Osteocyte (in vitro differentiated cells): Measurements from ENCODE around the gene INTS7. TPM values are rescaled to one million over a fixed set of nuclear protein-coding genes. Genes with fewer than 3 reads are reported as not detected.

Experiments
- DNase-seq: peaks from one replicate; pipeline ENCODE4 v3.0.0; 2021; ENCODE audit warnings: mixed read lengths; ENCODE audit not compliant: unreplicated experiment; ENCODE audit errors: extremely low spot score
- H3K27ac Mint-ChIP-seq: one replicate; pipeline ENCODE4 v1.8.0; 2021; ENCODE audit warnings: mild to moderate bottlenecking, mixed read lengths; ENCODE audit not compliant: unreplicated experiment
- H3K27me3 Mint-ChIP-seq: one replicate; pipeline ENCODE4 v1.8.0; 2021; ENCODE audit warnings: mixed read lengths; ENCODE audit not compliant: unreplicated experiment
- H3K36me3 Mint-ChIP-seq: one replicate; pipeline ENCODE4 v1.8.0; 2021; ENCODE audit warnings: mixed read lengths; ENCODE audit not compliant: unreplicated experiment
- H3K4me1 Mint-ChIP-seq: one replicate; pipeline ENCODE4 v1.8.0; 2021; ENCODE audit warnings: mixed read lengths; ENCODE audit not compliant: unreplicated experiment
- H3K4me3 Mint-ChIP-seq: one replicate; pipeline ENCODE4 v1.8.0; 2021; ENCODE audit warnings: mild to moderate bottlenecking, moderate library complexity, mixed read lengths; ENCODE audit not compliant: unreplicated experiment
- H3K9me3 Mint-ChIP-seq: one replicate; pipeline ENCODE4 v1.8.0; 2021; ENCODE audit warnings: mixed read lengths; ENCODE audit not compliant: unreplicated experiment
- CTCF ChIP-seq: fragments of 200-600 bp; sonication (generic); IDR thresholded peaks from 2 replicates; pipeline ENCODE4 v1.5.0; 2021; ENCODE audit warnings: antibody characterized with exemption, mild to moderate bottlenecking, moderate library complexity
- total RNA-seq: library from RNA; stranded (reverse); gene quantifications from 2 replicates; pipeline ENCODE4 v1.2.1, GENCODE V29; 2021

INTS7 gene
- total RNA-seq, 1 donor from 2014 or later = 18.4 TPM

DNA sequence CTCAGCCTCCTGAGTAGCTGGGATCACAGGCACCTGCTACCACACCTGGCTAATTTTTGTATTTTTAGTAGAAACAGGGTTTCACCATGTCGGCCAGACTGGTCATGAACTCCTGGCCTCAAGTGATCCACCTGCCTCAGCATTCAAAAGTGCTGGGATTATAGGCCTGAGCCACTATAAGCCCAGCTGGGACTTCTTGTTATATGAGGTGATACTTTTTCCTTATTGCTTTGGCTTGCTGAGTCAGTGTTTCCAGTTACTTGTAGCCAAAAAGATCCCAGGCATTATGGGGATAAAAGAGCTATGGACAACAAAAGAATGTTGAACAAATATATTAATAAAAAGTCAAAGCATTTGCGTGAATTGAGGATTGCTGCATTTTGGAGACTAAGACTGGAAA, 134.9 kb downstream of the INTS7 start:
- H3K9me3 Mint-ChIP-seq = no peaks in the 10 kb centered on the region
- no peak for DNase-seq

DNA sequence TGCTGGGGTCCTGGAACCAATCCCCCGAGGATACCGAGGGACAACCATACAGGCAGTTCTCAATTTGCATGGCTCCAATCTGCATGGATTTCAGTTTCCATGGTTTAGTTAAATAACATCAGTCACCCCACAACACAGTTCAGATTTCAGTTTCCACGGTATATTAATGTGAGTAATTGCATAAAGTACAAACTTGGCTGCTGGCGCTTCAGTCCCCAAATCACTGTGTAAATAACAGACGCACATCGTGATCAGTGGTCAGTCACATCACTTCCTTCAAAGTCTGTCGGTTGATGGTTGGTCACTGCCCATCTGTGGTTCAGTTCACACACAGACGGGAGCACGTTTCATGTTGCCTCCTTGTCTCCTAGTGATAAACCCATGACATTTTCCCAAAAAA, 138.4 kb downstream of the INTS7 start:
- Mint-ChIP-seq H3K27ac (no peak overlapping the region), H3K4me1 (no peaks in the 10 kb centered on the region), H3K36me3 (no peaks in the 10 kb centered on the region), H3K27me3 (peaks cover 22% of the 10 kb centered on the region), H3K4me3 (no peak overlapping the region), H3K9me3 (no peaks in the 10 kb centered on the region)
- DNase-seq = no peak
- TF ChIP-seq CTCF = no peak

More for the DNA sequence above, 134.9 kb downstream of the INTS7 start:
- Mint-ChIP-seq H3K27me3 (peaks cover 30% of the 10 kb centered on the region), H3K27ac (no peak overlapping the region), H3K36me3 (no peaks in the 10 kb centered on the region), H3K4me1 (no peaks in the 10 kb centered on the region), H3K4me3 (no peak overlapping the region)
- no peak for TF ChIP-seq CTCF

DNA sequence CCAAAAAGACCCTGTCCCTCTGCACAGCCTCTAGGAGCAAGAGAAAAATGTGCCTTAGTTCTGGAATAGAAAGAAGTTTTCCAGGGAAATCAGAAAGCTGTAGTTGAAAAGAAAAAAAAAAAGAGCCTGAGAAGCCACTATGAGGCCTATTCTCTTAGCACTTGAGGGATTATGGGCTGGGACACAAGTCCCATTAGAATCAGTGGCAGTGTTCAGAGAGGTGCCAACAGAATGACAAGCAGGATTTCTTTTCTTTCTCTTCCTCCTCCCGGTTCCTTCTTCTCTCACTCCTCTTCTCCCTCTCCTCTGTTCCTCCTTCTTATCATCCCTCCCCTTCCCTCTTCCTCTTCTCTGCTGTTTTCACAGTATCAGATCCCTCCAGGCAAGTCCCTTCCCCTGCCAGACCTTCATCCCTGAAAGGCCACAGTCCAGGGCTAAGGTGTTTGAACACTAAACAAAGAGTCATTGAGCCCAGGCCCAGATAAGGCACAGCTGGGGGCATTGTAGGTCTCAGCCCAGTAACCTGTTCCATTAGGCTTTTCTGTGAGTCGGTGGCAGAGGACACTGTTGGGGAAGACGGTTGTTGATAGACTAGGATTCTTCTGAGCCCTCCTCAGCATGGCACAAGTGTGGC, 140.1 kb downstream of the INTS7 start:
- Mint-ChIP-seq H3K27me3 (peaks cover 22% of the 10 kb centered on the region), H3K36me3 (no peaks in the 10 kb centered on the region), H3K27ac (no peak overlapping the region), H3K9me3 (no peaks in the 10 kb centered on the region), H3K4me1 (no peaks in the 10 kb centered on the region), H3K4me3 (no peak overlapping the region)
- TF ChIP-seq CTCF = no peak
- DNase-seq = no peak

DNA sequence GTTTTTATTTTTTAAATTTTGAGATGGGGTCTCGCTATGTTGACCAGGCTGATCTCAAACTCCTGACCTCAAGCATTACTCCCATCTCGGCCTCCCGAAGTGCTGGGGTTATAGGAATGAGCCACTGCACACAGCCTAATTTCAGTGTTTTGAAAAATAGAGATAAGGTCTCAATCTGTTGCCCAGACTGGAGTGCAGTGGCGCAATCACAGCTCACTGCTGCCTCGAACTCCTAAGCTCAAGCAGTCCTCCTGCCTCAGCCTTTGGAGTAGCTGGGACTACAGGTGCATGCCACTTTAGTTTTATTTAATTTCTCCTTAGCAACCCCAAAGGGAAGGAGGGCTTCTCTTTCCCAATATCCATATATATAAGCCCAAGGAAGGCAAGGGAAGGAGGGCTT, 141.0 kb downstream of the INTS7 start:
- TF ChIP-seq CTCF = no peak
- no peak for DNase-seq
- no peak overlapping the region for H3K27ac Mint-ChIP-seq
- H3K4me3 Mint-ChIP-seq = no peak overlapping the region
- no peaks in the 10 kb centered on the region for H3K36me3 Mint-ChIP-seq
- H3K9me3 Mint-ChIP-seq = no peaks in the 10 kb centered on the region
- H3K4me1 Mint-ChIP-seq = no peaks in the 10 kb centered on the region
- H3K27me3 Mint-ChIP-seq = peaks cover 19% of the 10 kb centered on the region

DNA sequence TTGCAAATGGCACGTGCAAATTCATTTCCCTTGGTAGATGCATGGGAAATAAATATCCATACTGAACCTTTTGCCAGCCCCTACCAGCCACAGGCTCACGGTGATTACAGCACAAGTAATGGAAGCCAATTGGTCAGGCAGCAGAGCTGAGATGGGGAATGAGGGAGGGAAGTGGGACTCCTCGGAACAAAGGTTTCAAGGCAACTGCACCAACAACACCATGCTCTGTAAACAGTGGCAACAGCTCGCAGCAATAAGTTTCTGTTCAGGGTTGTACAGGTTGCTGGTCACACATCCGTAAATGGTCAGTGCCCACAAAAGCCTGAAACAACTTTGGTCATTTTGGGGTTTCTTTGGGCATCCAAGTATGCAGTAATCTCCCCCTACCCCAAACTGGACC, 142.1 kb downstream of the INTS7 start:
- Mint-ChIP-seq H3K9me3 (no peaks in the 10 kb centered on the region), H3K27me3 (peaks cover 16% of the 10 kb centered on the region), H3K27ac (no peak overlapping the region), H3K4me3 (no peak overlapping the region), H3K36me3 (no peaks in the 10 kb centered on the region), H3K4me1 (no peaks in the 10 kb centered on the region)
- DNase-seq = no peak
- no peak for TF ChIP-seq CTCF
